Adipocyte (in vitro differentiated cells): ENCODE data around the gene LMNB1.
"Not testable (repeated sequence)": the region's sequence is repeated elsewhere in the genome, so short reads cannot be mapped to it uniquely, and the experiment has no call there.

Experiments
- DNase-seq: peaks from one replicate; pipeline ENCODE4 v3.0.0-alpha.2; 2015; ENCODE audit warnings: low read depth
- H3K27me3 ChIP-seq: replicated peaks from 2 replicates; pipeline ENCODE4 v1.7.0; 2013; ENCODE audit warnings: mild to moderate bottlenecking, low read length, moderate library complexity; ENCODE audit not compliant: control insufficient read depth, insufficient read depth
- H3K36me3 ChIP-seq: 2 replicates; pipeline ENCODE4 v1.7.0; 2013; ENCODE audit warnings: low read length, mild to moderate bottlenecking, moderate library complexity; ENCODE audit not compliant: control insufficient read depth, insufficient read depth, severe bottlenecking
- H3K4me1 ChIP-seq: 2 replicates; pipeline ENCODE4 v1.7.0; 2013; ENCODE audit warnings: mild to moderate bottlenecking, low read length, moderate library complexity; ENCODE audit not compliant: control insufficient read depth, insufficient read depth
- H3K4me3 ChIP-seq: 2 replicates; pipeline ENCODE4 v1.7.0; 2013; ENCODE audit warnings: mild to moderate bottlenecking, low read length, moderate library complexity
- H3K9ac ChIP-seq: 2 replicates; pipeline ENCODE4 v1.7.0; 2013; ENCODE audit warnings: mild to moderate bottlenecking, low read length, moderate library complexity
- H3K9me3 ChIP-seq: 2 replicates; pipeline ENCODE4 v1.7.0; 2013; ENCODE audit warnings: mild to moderate bottlenecking, low read length, moderate library complexity; ENCODE audit not compliant: control insufficient read depth

The LMNB1 gene, protein sequence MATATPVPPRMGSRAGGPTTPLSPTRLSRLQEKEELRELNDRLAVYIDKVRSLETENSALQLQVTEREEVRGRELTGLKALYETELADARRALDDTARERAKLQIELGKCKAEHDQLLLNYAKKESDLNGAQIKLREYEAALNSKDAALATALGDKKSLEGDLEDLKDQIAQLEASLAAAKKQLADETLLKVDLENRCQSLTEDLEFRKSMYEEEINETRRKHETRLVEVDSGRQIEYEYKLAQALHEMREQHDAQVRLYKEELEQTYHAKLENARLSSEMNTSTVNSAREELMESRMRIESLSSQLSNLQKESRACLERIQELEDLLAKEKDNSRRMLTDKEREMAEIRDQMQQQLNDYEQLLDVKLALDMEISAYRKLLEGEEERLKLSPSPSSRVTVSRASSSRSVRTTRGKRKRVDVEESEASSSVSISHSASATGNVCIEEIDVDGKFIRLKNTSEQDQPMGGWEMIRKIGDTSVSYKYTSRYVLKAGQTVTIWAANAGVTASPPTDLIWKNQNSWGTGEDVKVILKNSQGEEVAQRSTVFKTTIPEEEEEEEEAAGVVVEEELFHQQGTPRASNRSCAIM

GRCh38 chr5:126776499-126777256, at the start of gene LMNB1:
TSS of gene LMNB1 (plus strand) at chr5:126777136. CDS start at chr5:126777509, 373 bp downstream.
- peaks cover 13% of the 10 kb centered on the region for H3K4me1 ChIP-seq

DNA sequence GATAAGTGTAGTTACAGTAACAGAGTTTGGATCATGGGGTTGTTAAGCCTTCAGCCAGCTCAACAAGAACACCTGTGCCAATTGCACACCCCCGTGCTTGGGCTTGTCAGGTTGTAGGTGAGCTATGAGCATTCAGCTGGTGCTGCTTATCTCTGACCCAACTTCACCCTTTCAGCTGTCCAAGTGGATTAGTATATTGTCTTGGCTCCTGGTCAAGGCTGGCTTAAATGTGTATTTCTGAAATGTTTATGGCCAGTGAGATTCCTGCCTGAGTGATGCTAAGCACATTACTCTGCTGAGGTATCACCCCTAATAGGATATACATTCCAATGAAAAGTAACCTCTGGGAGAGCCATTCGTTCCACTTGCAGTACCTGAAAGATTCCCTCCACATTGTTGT, 44.2 kb upstream of the LMNB1 start:
- no peaks in the 10 kb centered on the region for H3K4me1 ChIP-seq
- H3K36me3 ChIP-seq = no peaks in the 10 kb centered on the region
- H3K9ac ChIP-seq = no peak overlapping the region
- H3K9me3 ChIP-seq = no peaks in the 10 kb centered on the region
- H3K27me3 ChIP-seq = peaks cover 12% of the 10 kb centered on the region
- H3K4me3 ChIP-seq = no peak overlapping the region
- no peak for DNase-seq

More at GRCh38 chr5:126776499-126777256, at the start of gene LMNB1:
- peak within 1 kb of the TSS; percentile 74 for H3K9ac ChIP-seq
- no peaks in the 10 kb centered on the region for H3K9me3 ChIP-seq
- DNase-seq = peak; percentile 97
- no peaks in the 10 kb centered on the region for H3K27me3 ChIP-seq
- peak within 1 kb of the TSS; percentile 93 for H3K4me3 ChIP-seq
- no peaks in the 10 kb centered on the region for H3K36me3 ChIP-seq

DNA sequence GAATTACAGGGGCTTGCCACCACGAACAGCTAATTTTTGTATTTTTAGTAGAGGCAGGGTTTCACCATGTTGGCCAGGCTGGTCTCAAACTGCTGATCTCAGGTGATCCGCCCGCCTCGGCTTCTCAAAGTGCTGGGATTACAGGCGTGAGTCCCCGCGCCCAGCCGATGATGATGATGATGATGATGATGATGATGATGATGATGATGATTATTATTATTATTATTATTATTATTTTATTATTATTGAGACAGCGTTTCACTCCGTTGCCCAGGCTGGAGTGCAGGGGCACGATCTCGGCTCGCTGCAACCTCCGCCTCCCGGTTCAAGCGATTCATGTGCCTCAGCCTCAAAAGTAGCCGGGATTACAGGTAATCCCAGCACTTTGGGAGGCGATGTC, 42.4 kb upstream of the LMNB1 start:
- not testable (repeated sequence) for H3K9me3 ChIP-seq, H3K9ac ChIP-seq, DNase-seq, H3K36me3 ChIP-seq, H3K4me3 ChIP-seq, H3K4me1 ChIP-seq
- peaks cover 12% of the 10 kb centered on the region for H3K27me3 ChIP-seq

- DNase-seq = peak; percentile 11
- Histone ChIP-seq H3K9me3 (no peaks in the 10 kb centered on the region), H3K4me3 (no peak overlapping the region), H3K4me1 (no peaks in the 10 kb centered on the region), H3K9ac (no peak overlapping the region), H3K36me3 (no peaks in the 10 kb centered on the region), H3K27me3 (peaks cover 6% of the 10 kb centered on the region)
Measured at GRCh38 chr5:126736141-126736540, 40.8 kb upstream of the LMNB1 start.

DNA sequence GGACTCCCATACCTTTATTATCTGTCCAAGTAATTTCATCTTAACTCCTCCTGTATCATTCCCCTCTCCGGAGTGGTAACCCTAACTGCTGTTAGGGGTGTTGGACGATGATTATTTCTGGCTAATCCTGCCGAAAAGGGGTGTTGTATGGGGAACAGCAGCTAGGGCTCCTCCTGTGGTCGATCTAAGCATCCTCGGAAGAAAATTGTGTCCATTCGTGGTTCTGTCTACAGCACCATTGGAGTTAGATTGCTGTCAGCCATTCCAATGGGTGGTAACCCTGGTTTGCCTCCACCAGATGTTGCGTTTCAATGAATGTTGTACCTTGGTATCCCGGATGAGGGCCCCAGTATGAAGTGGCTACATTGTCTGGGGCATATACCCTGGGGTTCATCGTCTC, 35.6 kb upstream of the LMNB1 start:
- no peaks in the 10 kb centered on the region for H3K4me1 ChIP-seq
- no peak overlapping the region for H3K9ac ChIP-seq
- peaks cover 1% of the 10 kb centered on the region for H3K27me3 ChIP-seq
- H3K9me3 ChIP-seq = no peaks in the 10 kb centered on the region
- no peaks in the 10 kb centered on the region for H3K36me3 ChIP-seq
- no peak overlapping the region for H3K4me3 ChIP-seq
- DNase-seq = no peak

DNA sequence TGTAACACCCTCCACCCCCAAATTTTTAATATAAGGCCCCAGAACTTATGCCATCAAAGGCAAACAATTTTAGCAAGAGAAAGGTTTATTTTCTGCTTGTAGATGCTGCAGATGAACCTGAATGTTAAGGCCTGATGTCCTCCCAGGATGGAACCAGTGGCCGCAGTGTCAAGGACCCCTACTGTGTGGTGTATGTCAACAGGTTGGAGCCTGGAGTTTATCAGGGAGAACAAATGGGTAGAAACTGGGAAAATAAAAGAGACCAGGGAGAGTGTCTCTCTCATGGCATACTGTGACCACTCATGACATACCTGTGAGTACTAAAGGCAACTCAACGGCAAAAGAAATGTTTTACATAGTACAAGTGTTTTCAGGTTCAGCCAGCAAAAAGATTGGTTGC, 34.5 kb upstream of the LMNB1 start:
- DNase-seq = no peak
- no peaks in the 10 kb centered on the region for H3K9me3 ChIP-seq
- H3K9ac ChIP-seq = no peak overlapping the region
- no peaks in the 10 kb centered on the region for H3K27me3 ChIP-seq
- H3K4me1 ChIP-seq = no peaks in the 10 kb centered on the region
- no peak overlapping the region for H3K4me3 ChIP-seq
- H3K36me3 ChIP-seq = no peaks in the 10 kb centered on the region

- no peaks in the 10 kb centered on the region for H3K36me3 ChIP-seq
- H3K27me3 ChIP-seq = no peaks in the 10 kb centered on the region
- H3K4me3 ChIP-seq = no peak overlapping the region
- H3K9me3 ChIP-seq = no peaks in the 10 kb centered on the region
- no peak overlapping the region for H3K9ac ChIP-seq
- DNase-seq = no peak
- no peaks in the 10 kb centered on the region for H3K4me1 ChIP-seq
Measured at GRCh38 chr5:126744836-126745235, 32.1 kb upstream of the LMNB1 start.

DNA sequence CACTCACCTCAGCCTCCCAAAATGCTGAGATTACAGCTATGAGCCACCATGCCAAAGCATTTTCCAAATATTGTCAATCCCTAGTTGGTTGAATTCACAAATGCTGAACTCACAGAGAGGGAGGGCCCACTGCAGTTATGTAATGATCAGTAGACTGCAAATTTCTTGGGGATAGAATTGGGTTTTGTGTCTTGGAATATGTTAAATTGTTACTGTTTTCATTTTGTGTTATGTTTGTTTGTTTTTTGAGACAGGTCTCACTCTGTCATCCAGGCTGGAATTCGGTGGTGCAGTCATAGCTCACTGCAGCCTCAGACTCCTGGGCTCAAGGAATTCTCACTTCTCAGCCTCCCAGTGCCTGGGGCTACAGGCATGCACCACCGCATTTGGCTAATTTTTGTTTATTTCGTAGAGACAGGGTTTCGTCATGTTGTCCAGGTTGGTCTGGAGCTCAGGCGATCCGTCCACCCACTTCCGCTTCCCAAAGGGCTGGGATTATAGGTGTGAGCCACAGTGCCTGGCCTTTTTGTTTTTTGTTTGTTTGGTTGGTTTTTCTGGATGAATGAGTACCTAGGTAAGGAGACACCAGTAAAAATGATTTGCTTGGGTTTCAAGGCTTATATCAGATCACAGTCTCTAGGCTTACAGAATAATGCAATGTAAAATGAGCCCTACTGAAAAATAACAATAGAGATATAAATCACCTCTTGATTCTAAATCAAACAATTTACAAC, 31.5 kb upstream of the LMNB1 start:
- Histone ChIP-seq H3K4me3 (no peak overlapping the region), H3K4me1 (no peaks in the 10 kb centered on the region), H3K9ac (no peak overlapping the region), H3K9me3 (no peaks in the 10 kb centered on the region), H3K36me3 (no peaks in the 10 kb centered on the region), H3K27me3 (no peaks in the 10 kb centered on the region)
- DNase-seq = no peak

DNA sequence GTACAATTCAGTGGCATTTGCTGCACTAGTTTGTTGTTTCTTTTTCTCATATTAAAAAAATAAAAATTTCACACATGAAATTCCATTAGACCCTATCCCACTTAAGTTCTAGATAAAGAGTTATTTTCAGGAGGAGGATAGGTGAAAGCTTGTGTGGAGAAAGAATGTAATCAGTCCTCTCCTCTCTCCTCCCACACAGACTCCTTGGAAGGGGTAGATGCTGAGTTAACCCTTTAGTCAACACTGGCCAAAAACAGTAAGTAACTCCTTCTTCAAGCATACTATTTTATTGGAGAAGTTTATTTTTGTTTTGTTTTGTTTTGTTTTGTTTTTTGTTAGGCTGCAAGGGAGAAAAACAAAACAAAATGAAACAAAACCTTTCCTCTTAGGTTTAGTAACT, 30.6 kb upstream of the LMNB1 start:
- no peak overlapping the region for H3K4me3 ChIP-seq
- H3K9ac ChIP-seq = no peak overlapping the region

GRCh38 chr5:126752081-126752785, 24.7 kb upstream of the LMNB1 start:
- H3K9ac ChIP-seq = no peak overlapping the region
- no peaks in the 10 kb centered on the region for H3K36me3 ChIP-seq
- H3K4me1 ChIP-seq = no peaks in the 10 kb centered on the region
- no peak for DNase-seq
- no peaks in the 10 kb centered on the region for H3K9me3 ChIP-seq
- H3K27me3 ChIP-seq = no peaks in the 10 kb centered on the region
- H3K4me3 ChIP-seq = no peak overlapping the region

More for the DNA sequence above, 30.6 kb upstream of the LMNB1 start:
- Histone ChIP-seq H3K27me3 (no peaks in the 10 kb centered on the region), H3K9me3 (no peaks in the 10 kb centered on the region), H3K4me1 (no peaks in the 10 kb centered on the region), H3K36me3 (no peaks in the 10 kb centered on the region)
- no peak for DNase-seq
